GF-D8 (cell line): Measurements from ENCODE around the gene RENBP.
A peak's percentile ranks its signal among the peaks of the same experiment; 100 is the strongest.

Source experiments
- DNase-seq: peaks from one replicate; lab custom pipeline; 2025; lab: John Stamatoyannopoulos, UW

RENBP gene

DNA sequence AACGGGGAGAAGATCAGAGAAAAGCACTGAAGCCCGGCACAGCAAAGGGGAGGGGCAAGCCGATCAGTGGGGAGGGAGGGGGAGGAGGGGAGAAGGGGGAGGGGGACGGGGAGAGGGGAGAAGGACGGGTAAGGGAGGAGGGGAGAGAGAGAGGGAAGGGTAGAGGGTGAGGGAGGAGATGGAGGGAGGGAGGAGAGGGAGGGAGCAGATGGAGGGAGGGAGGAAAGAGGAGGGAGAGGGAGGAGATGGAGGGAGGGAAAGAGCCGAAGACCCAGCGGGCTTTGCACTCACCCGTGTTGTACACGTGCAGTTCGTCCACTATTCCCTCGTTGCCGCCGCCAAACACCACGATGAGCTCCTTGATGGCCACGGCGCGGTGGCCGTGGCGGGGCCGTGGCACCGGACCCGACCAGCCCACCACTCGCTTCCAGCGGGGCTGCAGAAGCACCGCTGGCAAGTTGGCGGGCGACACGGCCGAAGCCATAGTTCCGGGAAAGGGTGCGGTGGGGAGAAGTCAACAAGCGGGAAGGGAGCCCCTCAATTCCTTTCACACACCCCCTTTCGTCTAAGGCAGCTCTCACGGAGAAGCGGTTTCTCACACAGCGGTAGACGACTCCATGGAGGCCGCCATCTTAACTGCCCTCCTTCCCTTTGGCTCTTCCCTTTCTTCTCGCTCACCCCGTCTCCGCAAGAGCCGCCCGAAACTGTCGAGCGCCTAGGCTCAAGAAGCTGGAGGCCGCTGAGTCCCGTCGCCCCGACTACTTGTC, 26.1 kb upstream of the RENBP start:
- peak; percentile 51 for DNase-seq

DNA sequence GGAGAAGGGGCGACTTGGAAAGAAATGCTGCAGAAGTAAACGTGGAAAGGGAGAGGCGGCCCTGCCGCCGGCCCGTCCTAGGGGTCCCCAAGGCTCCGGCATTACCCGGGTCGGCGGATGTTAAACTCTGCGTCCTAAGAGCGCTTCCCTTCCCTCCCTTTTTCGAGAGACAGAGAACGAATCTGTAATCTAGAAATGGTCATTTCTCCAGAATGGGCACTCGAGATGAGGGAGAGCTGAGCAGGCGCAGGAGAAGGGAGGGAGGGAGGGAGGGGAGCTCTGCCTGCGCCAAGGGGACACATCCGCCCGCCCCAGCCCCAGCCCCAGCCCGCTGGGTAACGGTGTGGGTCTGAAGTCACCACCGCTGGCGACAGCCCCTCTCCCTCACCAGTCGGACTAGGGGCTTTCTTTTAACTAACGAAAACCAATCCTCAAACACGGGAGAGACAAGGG, 25.5 kb upstream of the RENBP start:
- DNase-seq = no peak

DNA sequence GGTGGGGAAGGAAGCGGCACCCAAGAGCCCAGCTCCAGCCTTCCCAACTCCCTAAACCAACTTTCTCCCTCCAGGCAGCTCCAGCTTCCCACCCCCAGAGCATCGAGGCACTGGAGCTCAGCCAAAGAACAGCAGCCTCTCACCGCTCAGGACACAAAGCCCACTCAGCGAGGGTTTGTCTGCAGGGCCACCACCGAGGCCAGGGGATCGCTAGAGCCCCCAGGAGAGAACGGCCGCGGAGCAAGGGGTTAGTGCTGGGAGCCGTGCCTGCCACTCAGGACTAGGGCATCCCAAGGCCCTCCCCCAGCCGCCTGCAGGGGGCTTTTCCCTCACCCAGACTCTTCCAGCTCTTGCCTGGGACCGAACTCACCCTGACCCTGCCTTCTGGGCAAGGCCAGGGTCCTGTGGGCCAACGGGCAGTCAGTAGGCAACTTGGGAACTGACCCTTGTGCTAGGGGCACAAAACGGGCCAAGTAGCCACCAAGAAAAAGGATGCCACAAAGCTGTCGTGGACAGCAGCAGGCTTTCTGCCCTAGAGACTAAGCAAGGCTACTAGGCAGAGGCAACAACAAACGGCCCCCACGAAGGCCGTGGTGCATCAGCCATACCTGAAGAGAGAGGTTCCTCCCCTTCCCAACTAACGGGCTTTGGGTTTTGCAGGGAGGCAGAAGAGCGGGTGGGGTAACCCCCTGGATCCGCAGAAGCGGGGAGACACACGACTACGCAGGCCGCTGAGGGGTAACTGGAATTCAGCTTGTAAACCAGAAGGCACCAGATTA, 24.9 kb upstream of the RENBP start:
- DNase-seq = no peak

DNA sequence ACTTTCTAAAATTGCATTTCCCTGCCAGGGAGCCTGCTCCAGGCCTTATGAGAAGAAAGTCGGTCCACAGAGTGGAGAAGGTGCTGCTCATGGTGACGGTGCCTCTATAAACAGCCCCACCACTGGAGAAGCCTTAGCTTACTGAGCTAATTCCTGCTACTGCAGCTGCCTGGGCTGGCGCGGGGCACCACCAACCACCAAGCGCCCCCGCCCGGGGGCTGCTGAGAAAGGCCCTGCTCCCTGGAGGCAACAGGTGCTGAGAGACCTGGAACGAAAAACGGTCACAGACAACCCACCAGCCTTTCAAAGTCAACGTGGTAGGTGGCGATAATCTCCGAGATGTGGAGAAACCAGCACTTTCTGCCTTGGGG, 24.3 kb upstream of the RENBP start:
- peak; percentile 30 for DNase-seq

DNA sequence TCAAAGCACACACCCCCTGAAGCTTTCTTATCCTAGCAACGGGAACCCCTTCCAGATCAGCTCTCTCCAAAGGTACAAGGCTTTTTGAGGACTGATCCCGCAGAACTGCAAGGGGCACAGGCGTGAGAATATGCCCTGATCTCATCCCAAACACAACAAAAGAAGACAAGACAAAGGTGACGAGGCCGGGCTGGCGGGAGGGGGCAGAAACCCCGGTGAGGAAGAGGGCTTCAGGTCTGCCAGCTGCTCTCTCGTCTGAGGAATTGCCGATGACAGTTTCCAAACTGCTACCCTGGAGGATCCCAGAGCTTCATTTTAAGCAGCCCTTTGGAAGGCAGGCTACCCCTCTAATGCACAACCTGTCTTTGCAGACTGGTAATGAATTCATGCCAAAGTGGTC, 23.8 kb upstream of the RENBP start:
- DNase-seq = no peak

DNA sequence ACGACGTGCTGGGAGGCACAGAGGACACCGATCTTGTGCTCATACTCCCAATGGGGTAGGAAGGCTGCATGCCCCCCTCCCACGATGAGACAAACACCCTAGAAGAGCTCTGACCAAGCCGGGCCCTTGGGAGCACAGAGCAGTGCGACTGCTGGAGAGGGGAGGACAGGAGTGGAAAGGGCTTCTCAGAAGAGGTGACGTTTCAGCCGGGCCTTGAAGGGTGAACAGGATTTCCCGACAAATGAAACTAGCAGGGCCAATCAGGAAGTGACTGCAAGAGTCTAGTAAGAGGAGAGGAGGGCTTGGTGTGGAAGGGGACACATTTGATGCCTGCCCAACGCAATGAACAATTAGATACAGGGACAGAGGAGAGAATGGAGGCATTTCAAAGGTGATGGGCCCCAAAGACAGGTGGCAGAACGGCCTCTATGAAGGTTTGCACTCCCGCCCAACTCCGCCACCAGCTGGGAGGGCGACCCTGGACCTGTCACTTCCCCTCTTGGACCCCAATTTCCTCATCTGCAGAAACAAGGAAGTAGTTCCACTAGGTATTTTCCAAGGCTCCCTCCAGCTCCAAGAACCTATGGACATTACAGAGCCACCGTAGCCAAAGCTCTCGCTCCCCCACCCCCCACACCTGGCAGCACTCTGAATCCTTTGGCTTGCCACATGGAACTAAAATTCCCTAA, 23.2 kb upstream of the RENBP start:
- peak; percentile 6 for DNase-seq

DNA sequence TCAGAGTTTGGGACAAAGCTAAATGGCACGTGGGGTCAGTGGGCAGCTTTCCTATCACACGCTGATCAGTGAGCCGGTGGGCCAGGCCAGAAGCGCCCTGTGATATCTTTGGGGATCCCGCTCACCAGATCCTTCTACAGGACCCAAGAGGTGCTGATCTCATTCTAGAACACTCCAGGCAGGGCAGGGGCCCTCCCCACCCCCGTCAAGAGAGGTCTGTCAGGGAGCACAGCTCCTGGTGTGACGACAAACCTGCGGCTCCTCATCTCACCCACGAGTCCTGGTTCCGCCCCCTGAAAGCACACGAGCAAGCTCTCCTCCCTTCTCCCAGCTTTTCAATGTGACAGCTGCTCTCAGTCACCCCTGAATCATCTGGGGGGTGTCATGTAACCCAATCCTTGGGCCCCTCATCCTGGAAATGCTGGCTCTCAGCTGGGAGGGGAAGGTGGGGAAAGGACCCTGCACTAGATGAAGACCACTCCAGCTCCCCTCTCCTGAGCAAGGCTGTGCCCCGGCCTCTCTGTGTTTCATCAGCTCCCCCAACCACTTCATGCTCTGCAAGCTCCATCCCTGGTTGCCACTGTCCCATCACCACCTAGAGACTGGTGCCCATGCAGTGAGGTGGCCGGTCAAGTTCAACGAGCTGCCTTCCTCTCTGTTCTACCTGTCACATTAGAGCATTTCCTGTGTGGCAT, 22.5 kb upstream of the RENBP start:
- no peak for DNase-seq

DNA sequence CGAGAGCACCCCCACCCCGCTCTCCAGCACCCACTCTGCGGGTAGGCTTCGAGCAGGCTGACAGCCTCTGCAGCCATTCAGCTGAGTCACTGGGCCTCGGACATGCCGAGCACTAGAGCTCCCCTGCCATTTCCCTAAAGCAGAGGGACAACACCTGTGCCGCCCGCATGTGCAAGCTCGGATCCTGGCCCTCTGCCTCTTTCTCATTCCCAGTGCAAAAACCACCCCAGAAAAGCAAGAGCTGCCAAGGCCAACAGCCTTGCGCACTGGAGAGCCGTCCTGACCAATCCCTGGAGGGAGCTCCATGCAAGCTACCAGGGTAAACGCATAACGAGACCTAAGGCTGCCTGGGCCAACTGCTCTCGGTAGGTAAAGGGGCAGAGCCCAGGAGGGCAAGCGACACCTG, 21.8 kb upstream of the RENBP start:
- DNase-seq = no peak

DNA sequence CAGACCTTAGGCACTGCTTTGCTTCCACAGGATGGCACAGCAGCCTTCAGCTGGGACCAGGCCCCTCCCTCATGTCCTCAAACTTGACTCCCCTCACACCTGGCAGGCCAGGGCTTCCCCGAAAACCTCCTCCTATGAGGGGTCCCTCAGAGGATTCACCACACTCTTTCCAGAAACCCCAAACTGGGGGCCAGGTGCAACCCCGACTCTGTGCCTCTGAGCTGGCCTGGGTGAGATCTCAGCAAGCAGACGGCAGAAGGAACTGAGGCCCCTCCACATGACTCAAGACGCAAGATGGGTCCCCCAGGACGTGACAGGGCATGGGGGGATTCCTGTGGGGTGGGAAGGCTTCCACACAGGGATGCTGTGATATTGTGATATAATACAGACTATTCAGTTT, 21.0 kb upstream of the RENBP start:
- no peak for DNase-seq

DNA sequence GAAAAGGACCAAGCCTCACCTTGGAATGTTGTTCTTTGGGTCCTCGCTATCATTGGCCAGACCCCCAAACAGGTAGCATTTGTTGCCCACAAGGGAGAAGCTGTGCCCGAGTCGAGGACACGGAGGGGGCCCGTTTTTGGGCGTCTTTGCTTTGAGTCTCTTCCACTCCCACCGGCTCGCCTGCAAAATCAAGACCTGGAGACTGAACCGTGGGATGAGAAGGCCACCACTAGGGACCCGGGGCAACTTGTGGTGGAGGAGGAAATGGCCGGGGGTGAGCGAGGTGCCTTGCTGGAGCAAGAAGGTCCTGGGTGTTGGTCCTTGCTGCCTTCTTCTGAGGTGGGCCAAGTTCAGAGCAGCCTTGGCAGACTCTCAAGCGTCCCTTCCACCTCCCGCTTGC, 19.7 kb upstream of the RENBP start:
- no peak for DNase-seq

DNA sequence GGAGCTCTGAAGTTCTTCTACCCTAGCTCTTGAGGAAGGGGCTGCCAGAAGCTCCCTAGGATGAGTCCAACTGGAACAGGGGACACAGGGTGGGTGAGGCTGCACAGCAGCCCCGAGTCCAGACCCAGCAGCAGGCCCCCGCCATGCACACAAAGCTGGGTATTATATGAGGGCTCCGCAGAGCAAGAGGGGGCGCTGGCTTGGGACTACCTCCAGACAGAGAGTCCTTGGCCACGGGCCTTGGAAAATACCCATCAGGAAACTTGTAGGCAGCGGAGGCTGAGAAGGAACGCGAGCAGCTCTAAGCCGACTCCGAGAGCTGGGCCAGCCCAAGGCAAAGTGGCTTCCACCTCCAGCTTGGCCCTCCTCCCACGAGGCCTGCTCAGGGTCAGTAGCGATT, 19.1 kb upstream of the RENBP start:
- DNase-seq = no peak

DNA sequence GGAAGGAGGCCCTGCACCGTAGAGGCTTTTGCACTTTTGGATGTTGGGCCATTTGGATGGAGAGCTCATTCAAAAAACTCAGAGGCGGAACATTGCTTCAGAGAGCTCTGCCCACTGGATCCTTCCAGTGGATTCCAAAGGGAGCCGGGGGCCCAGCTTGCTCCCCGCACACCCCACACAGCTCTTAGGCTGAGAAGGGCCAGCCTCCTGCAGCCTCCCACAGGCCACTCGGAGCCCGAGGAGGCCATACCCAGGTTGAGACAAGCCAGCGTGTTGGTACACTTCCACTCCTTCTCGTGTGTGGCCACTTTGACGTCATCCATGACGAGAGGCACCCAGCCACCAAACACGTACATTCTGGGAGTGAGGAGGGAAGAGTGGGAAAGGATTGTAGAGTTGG, 16.8 kb upstream of the RENBP start:
- no peak for DNase-seq

DNA sequence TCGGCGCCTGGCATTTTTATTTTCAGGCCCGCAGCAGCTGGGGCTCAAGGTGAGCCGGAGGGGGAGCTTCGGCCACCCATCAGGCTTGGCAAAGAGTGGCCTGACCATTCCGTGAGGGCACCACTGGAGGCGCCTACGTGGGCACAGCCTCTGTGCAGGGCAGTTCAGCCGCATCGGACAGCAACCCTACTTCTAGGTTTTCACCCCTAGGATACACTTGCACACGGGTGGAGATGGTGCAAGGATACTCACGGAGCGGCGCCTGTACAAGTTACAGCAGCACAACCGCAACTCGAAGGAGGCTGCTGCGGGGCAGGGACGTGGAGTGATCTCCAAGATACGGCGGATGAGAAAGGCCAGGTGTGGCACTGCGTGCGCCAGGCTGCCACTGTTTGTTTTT, 16.3 kb upstream of the RENBP start:
- DNase-seq = no peak

DNA sequence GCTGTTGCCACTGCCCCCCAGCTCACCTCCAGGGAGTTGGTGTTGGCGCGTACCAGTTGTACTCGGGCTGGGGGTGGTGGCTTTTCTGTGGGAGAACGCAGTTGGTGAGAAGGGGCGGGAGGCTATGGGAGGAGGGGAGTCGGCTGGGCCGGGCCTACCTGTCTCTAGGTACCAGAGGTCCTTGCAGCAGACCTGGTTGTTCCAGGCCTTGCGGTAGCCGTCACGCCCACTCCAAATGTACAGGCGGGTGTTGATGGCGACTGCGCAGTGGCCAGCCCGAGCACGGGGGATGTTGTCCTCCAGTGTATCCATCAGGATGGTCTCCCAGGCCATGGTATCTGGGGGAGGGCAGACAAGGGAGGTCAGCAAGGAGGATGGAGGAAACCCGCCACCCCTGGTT, 15.6 kb upstream of the RENBP start:
- DNase-seq = no peak

DNA sequence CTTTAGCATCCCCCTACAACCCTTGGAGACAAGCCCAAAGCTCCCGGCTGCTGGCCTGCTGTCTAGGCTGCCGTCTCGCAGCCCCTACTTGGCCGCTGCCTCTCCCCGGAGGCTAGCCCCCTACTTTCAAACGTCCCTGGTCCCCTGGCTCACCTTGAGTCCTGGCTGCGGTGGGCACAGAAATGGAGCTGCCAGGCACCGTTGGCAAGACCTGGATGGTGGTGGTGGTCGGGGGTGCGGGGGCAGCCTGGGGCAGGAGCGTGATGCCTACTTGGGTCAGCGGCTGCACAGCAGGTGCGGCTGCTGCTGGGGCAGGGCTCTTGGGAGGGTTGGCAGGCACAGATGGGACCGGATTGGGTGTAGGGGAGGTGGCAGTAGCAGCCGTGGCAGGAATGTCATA, 15.2 kb upstream of the RENBP start:
- DNase-seq = no peak

DNA sequence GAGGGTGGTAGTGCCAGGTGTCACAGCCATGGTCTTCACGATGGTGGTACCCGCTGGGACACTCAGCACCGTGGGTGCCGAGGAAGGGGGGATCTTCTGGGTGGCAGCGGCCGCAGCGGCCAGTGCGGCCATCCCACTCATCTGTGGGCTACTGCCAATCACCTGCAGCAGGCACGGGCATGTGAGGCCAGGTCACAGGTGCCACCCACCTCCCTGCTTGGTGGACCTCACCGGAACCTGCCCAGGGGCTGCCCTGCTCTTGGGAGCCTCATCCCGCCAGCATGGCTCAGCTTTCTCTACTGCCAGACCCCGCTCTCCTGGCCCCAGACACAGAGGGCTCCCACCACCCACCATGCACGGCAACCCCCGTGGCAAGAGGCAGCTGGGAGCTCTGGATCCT, 14.2 kb upstream of the RENBP start:
- DNase-seq = no peak

DNA sequence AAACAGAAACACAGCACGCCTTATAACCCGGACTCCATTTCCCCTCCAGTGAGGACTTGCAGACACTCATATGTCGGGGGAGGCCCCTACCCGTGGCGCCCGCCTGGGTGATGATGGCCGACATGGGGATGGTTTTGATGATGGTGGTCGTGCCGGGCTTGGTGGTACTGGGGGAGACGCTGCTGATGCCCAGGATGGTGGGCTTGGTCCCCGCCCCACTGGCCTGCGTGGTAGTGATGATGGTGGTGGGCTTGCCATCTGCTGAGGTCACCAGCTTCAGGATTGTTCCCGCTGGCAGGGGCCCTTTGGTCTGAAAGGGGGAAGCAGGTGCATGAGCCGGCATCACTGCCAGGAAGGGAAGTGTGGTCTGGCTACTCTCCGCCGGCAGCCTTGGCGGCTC, 12.8 kb upstream of the RENBP start:
- no peak for DNase-seq

DNA sequence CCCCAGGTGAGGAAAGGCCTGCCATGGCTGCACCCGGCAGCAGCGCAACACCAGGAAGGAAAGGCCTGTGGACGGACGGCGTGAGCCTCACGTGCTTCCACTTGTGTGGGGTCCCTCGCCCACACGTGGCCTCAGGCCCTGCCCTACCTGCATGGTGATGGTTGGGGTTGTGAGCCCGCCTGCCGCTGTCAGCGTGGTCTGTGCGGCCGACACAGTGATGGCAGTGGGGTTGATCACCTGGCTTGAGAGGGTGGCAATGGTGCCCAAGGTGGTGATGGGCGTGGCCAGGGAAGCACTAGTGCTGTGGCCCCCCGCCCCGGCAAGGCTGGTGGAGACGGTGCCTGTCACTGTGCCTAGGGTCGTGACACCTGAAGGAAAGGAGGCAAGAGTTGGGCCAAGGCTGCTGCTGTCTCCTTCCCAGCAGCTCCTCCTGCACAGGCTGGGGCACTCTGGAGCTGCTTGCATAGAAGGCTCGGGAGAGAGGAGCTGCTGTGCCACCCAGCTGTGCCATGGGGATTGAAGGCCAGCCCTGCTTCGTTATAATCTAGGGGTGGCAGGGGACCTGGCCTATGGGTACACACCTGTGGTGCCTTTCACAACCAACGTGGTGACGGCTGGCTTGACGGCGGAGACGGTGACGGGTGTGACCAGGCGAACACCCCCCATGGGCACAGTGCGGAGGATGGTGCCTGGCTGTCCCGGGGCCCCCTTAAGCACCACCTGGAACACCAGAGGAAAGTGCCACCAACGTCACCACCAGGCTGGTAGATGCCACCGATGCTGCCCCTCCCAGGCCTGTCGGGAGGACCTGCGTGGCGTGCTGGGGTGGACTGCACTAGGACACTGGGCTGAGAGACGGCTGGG, 11.8 kb upstream of the RENBP start:
- no peak for DNase-seq

DNA sequence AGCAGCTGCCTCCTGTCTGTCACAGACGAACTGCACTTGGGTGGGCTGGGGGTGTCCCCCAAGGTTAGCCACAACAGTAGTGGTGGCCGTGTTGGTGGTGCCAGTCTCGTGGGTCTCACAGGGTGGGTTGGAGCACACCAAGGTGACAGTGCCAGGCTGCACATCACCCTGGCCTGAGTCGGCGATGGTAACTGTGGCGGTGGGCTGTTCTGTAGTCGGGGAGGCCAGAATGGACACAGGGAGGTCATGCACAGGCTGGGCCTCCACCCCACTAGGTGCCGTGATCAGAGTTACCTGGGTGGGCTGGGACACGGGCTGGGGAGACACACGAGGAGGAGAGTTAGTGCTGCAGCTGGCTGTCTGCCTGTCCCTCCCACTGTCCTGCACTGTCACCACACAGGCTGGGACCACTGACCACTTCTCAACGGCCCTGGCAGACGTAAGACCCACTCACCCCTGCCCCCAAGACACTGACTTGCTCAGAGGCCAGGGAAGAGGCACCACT, 10.8 kb upstream of the RENBP start:
- no peak for DNase-seq

DNA sequence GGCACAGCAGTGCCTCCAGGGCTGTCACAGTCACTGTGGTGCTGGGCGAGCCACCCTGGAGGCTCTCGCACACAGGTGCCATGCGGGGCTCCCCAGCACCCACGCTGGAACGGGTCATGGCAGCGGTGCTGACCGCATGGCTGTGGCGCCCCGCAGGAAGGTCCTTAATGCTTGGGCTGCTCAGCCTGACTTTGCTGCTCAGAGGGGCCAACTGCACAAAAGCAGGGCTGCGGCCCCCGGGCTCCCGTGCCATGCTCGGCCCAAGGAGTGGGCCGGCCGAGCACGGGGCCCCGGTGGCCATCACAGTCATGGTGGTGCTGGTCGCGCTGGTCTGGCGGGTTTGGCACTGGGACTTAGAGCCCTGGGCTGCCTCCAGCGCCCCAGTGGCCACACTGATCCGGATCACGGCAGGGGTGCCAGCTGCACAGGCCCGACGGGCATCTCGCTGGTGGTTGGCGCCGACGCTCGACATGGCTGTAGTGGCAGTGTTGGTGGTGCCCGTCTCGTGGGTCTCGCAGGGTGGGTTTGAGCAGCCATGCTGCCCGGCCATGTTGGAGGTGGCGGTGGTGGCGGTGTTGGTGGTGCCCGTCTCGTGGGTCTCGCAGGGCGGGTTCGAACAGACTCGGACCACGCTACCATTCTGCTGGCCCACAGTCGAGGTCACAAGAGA, 10.2 kb upstream of the RENBP start:
- DNase-seq = no peak
